ENCODE measurements around the gene TAF11L12.
A peak's percentile ranks its signal among the peaks of the same experiment; 100 is the strongest.
"Not testable (repeated sequence)": the region's sequence is repeated elsewhere in the genome, so short reads cannot be mapped to it uniquely, and the experiment has no call there.

TAF11L12 gene

GRCh38 chr5:17610092-17610491 lies at the start of gene TAF11L12:
TSS of gene TAF11L12 (plus strand) at chr5:17610392.
- DNase-seq; intact Hi-C loops (cut with DNase I): not testable (repeated sequence)

DNA sequence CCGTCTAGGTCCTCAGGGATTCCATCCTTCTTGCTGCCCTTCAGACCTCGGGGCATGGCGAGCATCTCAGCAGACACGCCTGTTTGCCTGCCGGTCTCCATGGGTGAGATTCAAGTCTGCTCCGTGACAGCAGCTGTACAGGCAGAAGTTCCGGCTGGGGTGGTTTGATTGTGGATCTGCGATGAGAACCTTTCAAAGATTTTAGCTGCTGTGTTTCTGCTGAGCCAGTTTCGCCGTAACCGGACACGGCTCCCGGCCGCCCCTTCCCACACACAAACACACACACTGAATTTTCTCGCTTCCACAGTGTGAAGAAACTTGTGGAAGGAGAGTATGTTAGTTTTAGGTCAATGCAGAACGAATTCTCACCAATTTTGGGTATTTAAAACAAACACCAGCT lies 24.5 kb upstream of the TAF11L12 start, which contains the start of gene TAF11L7:
Gene TAF11L7, minus strand, starts transcription at position 101 of the 400 bp plus-strand sequence.
- intact Hi-C loops (cut with DNase I); DNase-seq: not testable (repeated sequence)

DNA sequence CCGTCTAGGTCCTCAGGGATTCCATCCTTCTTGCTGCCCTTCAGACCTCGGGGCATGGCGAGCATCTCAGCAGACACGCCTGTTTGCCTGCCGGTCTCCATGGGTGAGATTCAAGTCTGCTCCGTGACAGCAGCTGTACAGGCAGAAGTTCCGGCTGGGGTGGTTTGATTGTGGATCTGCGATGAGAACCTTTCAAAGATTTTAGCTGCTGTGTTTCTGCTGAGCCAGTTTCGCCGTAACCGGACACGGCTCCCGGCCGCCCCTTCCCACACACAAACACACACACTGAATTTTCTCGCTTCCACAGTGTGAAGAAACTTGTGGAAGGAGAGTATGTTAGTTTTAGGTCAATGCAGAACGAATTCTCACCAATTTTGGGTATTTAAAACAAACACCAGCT lies 19.3 kb upstream of the TAF11L12 start, which contains the start of gene TAF11L8:
Gene TAF11L8, minus strand, starts transcription at position 101 of the 400 bp plus-strand sequence.
- intact Hi-C loops (cut with DNase I); DNase-seq: not testable (repeated sequence)

GRCh38 chr5:17594255-17594654 lies 15.9 kb upstream of the TAF11L12 start, which contains the start of gene TAF11L9:
TSS of gene TAF11L9 (minus strand) at chr5:17594394.
- intact Hi-C loops (cut with DNase I) = not testable (repeated sequence)

GRCh38 chr5:17597728-17598127 lies 12.5 kb upstream of the TAF11L12 start, which contains the start of gene TAF11L10:
TSS of gene TAF11L10 (minus strand) at chr5:17597828.
- intact Hi-C loops (cut with DNase I); DNase-seq: not testable (repeated sequence)

More at GRCh38 chr5:17594255-17594654, 15.9 kb upstream of the TAF11L12 start, which contains the start of gene TAF11L9:
- peak in 3 of 42 donors; percentile 1 to 39 (median 6) for DNase-seq

DNA sequence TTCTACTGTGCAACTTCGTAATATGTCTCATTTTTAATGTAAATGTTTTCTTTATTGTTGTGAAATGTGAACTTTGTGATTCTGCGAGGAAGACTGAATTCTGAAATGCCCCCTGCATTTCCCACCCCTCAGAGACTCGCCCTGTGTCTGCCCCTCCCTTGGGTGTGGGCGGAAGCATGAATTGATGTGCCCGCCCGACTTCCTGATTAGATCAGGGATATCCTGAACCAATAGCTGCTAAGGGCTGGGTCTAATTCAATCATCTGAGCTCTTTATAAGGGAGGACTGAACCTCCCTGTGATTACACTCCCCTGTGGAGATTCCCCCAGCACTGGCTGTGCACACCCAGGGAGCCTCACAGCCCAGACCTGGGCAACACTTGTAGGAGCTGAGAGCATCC lies 6.3 kb upstream of the TAF11L12 start, which contains the start of gene TAF11L11:
Gene TAF11L11, plus strand, starts transcription at position 304 of the 400 bp plus-strand sequence.
- intact Hi-C loops (cut with DNase I); DNase-seq: not testable (repeated sequence)

DNA sequence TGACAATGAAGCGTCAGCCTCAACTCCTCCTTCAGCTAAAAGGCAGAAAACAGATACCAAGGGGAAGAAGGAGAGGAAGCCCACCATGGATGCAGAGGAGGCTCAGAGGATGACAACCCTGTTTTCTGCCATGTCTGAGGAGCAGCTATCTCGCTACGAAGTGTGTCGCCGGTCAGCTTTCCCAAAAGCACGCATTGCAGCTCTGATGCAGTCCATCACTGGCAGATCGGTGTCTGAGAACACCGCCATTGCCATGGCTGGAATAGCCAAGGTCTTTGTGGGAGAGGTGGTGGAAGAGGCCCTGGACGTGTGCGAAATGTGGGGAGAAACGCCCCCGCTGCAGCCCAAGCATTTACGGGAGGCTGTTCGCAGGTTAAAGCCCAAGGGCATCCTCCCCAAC lies 5.2 kb upstream of the TAF11L12 start:
- DNase-seq = no peak
- intact Hi-C loops (cut with DNase I) = no loop called here

GRCh38 chr5:17607461-17607860 lies 2.7 kb upstream of the TAF11L12 start:
- intact Hi-C loops (cut with DNase I); DNase-seq: not testable (repeated sequence)

GRCh38 chr5:17614872-17615605 lies 4.8 kb downstream of the TAF11L12 start:
- intact Hi-C loops (cut with DNase I) = no loop called here
- no peak for DNase-seq

GRCh38 chr5:17619354-17619753 lies 9.2 kb downstream of the TAF11L12 start:
- no peak for DNase-seq
- intact Hi-C loops (cut with DNase I) = no loop called here

DNA sequence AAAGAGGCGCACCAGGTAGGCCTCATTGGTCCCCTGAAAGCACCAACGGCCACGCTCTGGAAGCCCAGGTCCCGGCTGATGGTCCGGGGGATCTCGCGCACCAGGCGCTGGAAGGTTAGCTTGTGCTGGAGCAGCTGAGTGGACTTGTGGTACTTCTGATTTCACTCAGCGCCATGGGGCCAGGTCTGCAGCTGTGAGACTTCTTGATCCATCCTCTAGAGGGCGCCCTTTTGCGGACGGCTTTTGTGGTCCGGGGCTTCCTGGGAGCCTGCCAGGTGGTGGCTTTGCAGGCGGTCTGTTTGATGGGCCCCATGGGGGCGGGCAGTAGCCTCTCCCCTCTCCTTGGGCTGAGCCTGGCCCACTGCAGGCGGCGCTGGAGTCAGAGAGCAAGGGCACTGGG lies 10.4 kb downstream of the TAF11L12 start:
- intact Hi-C loops (cut with DNase I) = no loop called here
- no peak for DNase-seq

- DNase-seq = no peak
- intact Hi-C loops (cut with DNase I) = no loop called here
Observed at GRCh38 chr5:17625686-17626085, 15.5 kb downstream of the TAF11L12 start.

DNA sequence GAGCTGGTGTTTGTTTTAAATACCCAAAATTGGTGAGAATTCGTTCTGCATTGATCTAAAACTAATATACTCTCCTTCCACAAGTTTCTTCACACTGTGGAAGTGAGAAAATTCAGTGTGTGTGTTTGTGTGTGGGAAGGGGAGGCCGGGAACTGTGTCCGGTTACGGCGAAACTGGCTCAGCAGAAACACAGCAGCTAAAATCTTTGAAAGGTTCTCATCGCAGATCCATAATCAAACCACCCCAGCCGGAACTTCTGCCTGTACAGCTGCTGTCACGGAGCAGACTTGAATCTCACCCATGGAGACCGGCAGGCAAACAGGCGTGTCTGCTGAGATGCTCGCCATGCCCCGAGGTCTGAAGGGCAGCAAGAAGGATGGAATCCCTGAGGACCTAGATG lies 21.6 kb downstream of the TAF11L12 start, which contains the start of gene TAF11L13:
Gene TAF11L13, plus strand, starts transcription at position 301 of the 400 bp plus-strand sequence.
- intact Hi-C loops (cut with DNase I); DNase-seq: not testable (repeated sequence)

DNA sequence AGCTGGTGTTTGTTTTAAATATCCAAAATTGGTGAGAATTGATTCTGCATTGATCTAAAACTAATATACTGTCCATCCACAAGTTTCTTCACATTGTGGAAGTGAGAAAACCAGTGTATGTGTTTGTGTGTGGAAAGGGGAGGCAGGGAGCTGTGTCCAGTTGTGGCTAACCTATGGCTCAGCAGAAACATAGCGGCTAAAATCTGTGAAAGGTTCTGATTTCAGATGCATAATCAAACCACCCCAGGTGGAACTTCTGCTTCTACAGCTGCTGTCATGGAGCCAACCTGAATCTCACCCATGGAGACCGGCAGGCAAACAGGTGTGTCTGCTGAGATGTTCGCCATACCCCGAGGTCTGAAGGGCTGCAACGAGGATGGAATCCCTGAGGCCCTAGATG lies 24.0 kb downstream of the TAF11L12 start, which contains the start of gene TAF11L14:
Gene TAF11L14, plus strand, starts transcription at position 301 of the 400 bp plus-strand sequence.
- intact Hi-C loops (cut with DNase I) = no loop called here
- DNase-seq = no peak

DNA sequence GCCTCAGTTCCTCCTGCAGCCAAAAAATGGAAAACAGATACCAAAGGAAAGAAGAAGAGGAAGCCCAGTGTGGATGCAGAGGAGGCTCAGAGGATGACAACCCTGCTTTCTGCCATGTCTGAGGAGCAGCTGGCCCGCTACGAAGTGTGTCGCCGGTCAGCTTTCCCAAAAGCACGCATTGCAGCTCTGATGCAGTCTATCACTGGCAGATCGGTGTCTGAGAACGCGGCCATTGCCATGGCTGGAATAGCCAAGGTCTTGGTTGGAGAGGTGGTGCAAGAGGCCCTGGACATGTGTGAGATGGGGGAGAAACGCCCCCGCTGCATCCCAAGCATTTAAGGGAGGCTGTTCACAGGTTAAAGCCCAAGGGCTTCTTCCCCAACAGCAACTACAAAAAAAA lies 39.0 kb downstream of the TAF11L12 start:
- intact Hi-C loops (cut with DNase I); DNase-seq: not testable (repeated sequence)

GRCh38 chr5:17655201-17655759 lies 45.1 kb downstream of the TAF11L12 start:
- DNase-seq; intact Hi-C loops (cut with DNase I): not testable (repeated sequence)

GRCh38 chr5:17655921-17656320 lies 45.7 kb downstream of the TAF11L12 start:
- DNase-seq = no peak
- intact Hi-C loops (cut with DNase I) = no loop called here
